T-helper 2 cell treated with Interferon-gamma antibody and Interleukin-4, amounts not matched to agents 5 μg/mL and 100 μg/mL, for 36 hours (primary cell): ENCODE data around the gene OR51V1.
"Not testable (repeated sequence)": the region's sequence is repeated elsewhere in the genome, so short reads cannot be mapped to it uniquely, and the experiment has no call there.

Experiments
- DNase-seq: peaks from one replicate; pipeline ENCODE4 v3.0.0; 2021; ENCODE audit warnings: low spot score
- H3K27ac Mint-ChIP-seq: one replicate; pipeline ENCODE4 v1.8.0; 2021; ENCODE audit warnings: mild to moderate bottlenecking, mixed read lengths
- H3K27me3 Mint-ChIP-seq: one replicate; pipeline ENCODE4 v1.8.0; 2021; ENCODE audit warnings: low read depth, mixed read lengths
- H3K36me3 Mint-ChIP-seq: one replicate; pipeline ENCODE4 v1.8.0; 2021; ENCODE audit warnings: low read depth, mixed read lengths
- H3K4me1 Mint-ChIP-seq: one replicate; pipeline ENCODE4 v1.8.0; 2021; ENCODE audit warnings: low read depth, mixed read lengths
- H3K4me3 Mint-ChIP-seq: one replicate; pipeline ENCODE4 v1.8.0; 2022; ENCODE audit warnings: mild to moderate bottlenecking, moderate library complexity, mixed read lengths
- H3K9me3 Mint-ChIP-seq: one replicate; pipeline ENCODE4 v1.8.0; 2021; ENCODE audit warnings: mixed read lengths

Gene OR51V1, protein sequence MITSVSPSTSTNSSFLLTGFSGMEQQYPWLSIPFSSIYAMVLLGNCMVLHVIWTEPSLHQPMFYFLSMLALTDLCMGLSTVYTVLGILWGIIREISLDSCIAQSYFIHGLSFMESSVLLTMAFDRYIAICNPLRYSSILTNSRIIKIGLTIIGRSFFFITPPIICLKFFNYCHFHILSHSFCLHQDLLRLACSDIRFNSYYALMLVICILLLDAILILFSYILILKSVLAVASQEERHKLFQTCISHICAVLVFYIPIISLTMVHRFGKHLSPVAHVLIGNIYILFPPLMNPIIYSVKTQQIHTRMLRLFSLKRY

DNA sequence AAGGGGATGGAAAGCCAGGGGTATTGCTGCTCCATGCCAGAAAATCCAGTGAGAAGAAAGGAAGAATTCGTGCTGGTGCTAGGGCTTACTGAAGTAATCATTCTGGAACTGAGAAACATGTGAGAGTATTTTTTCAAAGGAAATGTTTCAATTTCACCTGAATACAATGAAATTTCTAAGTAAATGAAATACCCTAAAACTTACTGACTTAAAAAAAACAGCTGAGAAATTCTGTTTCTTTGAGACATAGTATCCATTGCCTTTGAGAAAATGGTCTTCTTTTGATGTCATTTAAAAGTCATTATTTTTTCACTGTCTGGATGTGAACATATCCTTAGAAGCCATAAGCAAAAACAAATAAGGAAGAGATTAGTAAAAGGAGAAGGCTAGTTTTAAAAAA is at the start of gene OR51V1:
Gene OR51V1, minus strand, starts transcription at position 101 of the 400 bp plus-strand sequence. Its CDS starts 0 bp downstream, at position 101.
- DNase-seq = no peak
- Mint-ChIP-seq H3K36me3 (no peaks in the 10 kb centered on the region), H3K9me3 (no peaks in the 10 kb centered on the region), H3K4me1 (no peaks in the 10 kb centered on the region), H3K4me3 (no peak within 1 kb of the TSS), H3K27ac (no peak within 1 kb of the TSS), H3K27me3 (no peaks in the 10 kb centered on the region)

DNA sequence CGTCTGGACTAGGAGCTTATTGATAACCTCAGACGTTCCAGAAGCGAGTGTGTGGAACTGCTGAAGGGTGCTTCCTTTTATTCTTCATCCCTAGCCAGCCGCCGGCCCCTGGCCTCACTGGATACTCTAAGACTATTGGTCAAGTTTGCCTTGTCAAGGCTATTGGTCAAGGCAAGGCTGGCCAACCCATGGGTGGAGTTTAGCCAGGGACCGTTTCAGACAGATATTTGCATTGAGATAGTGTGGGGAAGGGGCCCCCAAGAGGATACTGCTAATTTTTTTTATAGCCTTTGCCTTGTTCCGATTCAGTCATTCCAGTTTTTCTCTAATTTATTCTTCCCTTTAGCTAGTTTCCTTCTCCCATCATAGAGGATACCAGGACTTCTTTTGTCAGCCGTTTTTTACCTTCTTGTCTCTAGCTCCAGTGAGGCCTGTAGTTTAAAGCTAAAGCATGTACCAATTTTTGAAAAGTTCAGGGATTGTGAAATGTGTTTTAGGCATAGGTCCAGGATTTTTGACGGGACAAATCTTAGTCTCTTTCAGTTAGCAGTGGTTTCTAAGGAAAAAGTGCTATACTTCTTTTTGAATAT is 49.4 kb upstream of the OR51V1 start, which contains the start of gene HBG1:
Gene HBG1, minus strand, starts transcription at position 51 of the 590 bp plus-strand sequence. CDS start 53 bp downstream, outside the sequence.
- not testable (repeated sequence) for H3K4me3 Mint-ChIP-seq, H3K4me1 Mint-ChIP-seq, H3K27me3 Mint-ChIP-seq, H3K27ac Mint-ChIP-seq, H3K9me3 Mint-ChIP-seq, H3K36me3 Mint-ChIP-seq, DNase-seq

DNA sequence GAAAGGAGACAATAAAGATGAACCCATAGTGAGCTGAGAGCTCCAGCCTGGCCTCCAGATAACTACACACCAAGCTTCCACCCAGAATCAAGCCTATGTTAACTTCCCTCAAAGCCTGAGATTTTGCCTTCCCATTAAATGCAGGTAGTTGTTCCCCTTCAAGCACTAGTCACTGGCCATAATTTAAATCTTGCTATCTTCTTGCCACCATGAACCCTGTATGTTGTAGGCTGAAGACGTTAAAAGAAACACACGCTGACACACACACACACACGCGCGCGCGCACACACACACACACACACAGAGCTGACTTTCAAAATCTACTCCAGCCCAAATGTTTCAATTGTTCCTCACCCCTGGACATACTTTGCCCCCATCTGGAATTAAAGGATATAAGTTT is 48.0 kb upstream of the OR51V1 start:
- not testable (repeated sequence) for H3K27me3 Mint-ChIP-seq, H3K4me3 Mint-ChIP-seq, H3K27ac Mint-ChIP-seq, DNase-seq, H3K4me1 Mint-ChIP-seq, H3K36me3 Mint-ChIP-seq, H3K9me3 Mint-ChIP-seq

DNA sequence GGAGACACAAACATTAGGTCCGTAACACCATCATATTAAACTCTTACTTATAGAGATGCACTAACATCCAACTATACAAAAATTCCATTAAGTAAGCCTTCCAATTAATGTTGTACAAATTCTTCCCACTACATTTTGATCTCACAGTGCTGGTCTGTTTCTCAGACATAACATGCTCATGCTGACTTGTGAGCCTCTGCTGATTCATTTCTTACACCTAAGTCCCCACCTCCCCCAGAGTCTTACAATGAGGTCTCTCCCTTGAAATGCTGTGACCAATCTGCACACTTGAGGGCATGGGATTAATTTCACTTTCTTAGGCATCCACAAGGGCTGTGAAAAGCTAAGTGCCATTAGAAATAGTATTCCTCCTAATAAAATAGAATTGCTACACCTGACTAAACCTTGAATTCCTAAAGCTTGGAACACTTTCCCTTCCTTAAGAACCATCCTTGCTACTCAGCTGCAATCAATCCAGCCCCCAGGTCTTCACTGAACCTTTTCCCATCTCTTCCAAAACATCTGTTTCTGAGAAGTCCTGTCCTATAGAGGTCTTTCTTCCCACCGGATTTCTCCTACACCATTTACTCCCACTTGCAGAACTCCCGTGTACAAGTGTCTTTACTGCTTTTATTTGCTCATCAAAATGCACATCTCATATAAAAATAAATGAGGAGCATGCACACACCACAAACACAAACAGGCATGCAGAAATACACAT is 47.1 kb upstream of the OR51V1 start:
- Mint-ChIP-seq H3K4me1 (no peaks in the 10 kb centered on the region), H3K27ac (no peak overlapping the region), H3K27me3 (peaks cover 3% of the 10 kb centered on the region), H3K9me3 (no peaks in the 10 kb centered on the region), H3K4me3 (no peak overlapping the region), H3K36me3 (no peaks in the 10 kb centered on the region)
- no peak for DNase-seq

DNA sequence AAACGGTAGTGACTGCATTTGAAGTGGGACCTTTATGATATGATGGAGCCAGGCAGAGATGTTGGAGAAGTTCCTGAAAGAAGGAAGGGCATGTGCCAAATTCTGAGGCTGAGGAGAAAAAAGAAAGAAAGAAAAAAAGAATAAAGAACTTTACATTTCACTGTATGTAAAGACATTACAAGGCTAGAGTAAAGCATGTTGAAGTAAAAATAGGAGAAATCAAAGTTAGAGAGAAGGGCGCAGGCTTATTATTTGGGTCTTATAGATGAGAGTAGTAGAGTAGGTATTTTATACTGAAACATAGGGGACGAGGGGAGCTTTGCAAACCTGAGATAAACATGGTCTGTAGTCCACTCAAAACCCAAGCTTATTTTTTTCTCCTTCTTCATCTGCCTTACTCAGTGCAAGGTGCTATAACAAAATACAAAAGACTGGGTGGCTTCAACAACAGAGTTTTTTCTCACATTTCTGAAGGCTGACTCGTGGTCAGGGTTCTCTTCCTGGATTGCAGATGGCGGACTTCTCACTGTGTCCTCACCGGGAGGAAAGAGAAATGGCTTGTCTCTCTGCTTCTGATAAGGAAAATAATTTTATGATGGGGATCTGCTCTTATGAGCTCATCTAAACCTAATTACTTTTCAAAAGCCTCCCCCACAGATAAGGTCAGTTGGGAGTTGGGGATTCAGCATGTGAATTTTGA is 46.4 kb upstream of the OR51V1 start:
- DNase-seq = no peak
- H3K4me1 Mint-ChIP-seq = no peaks in the 10 kb centered on the region
- H3K9me3 Mint-ChIP-seq = no peaks in the 10 kb centered on the region
- H3K4me3 Mint-ChIP-seq = no peak overlapping the region
- H3K27me3 Mint-ChIP-seq = peaks cover 3% of the 10 kb centered on the region
- no peaks in the 10 kb centered on the region for H3K36me3 Mint-ChIP-seq
- H3K27ac Mint-ChIP-seq = no peak overlapping the region

DNA sequence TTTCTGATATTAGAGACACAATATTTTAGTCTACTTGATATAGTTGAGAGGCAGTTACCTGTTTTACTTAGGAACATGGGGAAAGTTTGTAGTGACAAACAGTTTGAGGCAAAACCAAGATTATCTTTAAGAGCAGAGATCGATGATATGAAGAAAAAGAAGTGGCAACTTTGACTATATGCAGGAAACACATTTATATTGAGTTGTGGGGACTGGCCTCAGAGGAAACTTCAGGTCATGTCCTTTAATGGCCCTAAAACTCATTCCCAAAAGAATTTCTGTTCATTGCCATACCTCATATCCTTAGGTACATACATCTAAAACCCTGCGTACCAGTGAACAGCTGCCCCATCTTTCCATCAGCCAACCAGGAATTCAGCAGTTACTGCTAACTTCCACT is 44.7 kb upstream of the OR51V1 start:
- Mint-ChIP-seq H3K4me3 (no peak overlapping the region), H3K27ac (no peak overlapping the region), H3K4me1 (no peaks in the 10 kb centered on the region), H3K36me3 (no peaks in the 10 kb centered on the region), H3K27me3 (peaks cover 3% of the 10 kb centered on the region), H3K9me3 (no peaks in the 10 kb centered on the region)
- no peak for DNase-seq

DNA sequence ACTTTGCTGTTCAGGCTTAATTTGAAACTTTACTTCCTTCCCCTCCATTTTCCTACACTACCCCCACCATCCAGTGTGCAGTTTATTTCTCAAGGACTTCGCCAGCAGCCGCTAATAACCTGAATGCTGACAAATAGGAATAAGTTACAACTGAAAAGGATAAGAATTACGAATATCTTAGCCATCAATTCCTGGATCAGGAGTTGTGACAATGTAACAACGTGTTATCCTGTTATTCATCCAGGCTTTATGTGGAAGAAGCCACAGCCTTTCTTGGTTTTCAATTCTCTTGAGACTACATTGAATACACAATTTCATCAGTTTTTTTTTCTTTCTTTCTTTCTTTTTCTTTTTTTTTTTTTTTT is 43.3 kb upstream of the OR51V1 start:
- Mint-ChIP-seq H3K27ac (no peak overlapping the region), H3K36me3 (no peaks in the 10 kb centered on the region), H3K27me3 (peaks cover 5% of the 10 kb centered on the region), H3K9me3 (no peaks in the 10 kb centered on the region), H3K4me1 (no peaks in the 10 kb centered on the region), H3K4me3 (no peak overlapping the region)
- DNase-seq = no peak

DNA sequence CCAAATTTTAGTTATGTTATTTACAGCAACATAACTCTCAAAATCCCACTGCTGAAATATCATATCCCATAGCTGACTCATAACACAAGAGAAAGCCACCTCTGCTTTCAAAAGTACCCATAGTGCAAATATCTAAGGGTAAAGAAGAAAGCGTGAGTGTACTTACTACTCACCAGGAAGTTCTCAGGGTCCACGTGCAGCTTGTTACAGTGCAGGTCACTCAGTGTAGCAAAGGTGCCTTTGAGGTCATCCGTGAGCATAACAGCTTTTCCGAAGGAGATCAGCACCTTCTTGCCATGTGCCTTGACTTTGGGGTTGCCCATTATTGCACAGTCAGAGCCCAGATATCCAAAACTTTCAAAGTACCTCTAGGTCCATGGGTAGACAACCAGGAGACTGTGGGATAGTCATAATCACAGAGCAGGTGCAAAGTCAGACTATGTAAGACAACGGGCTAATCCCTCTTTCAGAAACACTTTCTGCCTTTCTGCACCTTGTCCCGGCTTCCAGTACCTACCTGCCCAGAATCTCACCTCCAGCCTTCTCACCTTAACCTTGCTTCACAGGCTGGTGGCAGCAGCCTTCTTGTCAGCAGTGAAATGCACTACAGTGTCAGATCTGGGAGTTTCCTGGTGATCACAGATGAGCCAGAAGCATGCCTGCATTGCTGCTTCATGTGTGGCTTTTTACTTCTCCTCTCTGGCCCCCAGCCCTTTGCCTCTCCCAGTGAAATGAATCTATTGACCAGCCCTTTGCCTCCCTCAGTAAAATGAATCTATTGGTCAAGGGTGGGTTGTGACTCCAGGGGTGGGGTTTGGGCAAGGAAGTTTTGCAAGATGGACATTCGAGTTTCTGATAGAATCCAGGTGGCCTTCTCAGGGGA is 42.7 kb upstream of the OR51V1 start:
- Mint-ChIP-seq H3K9me3 (no peaks in the 10 kb centered on the region), H3K36me3 (no peaks in the 10 kb centered on the region), H3K27me3 (peaks cover 9% of the 10 kb centered on the region)

DNA sequence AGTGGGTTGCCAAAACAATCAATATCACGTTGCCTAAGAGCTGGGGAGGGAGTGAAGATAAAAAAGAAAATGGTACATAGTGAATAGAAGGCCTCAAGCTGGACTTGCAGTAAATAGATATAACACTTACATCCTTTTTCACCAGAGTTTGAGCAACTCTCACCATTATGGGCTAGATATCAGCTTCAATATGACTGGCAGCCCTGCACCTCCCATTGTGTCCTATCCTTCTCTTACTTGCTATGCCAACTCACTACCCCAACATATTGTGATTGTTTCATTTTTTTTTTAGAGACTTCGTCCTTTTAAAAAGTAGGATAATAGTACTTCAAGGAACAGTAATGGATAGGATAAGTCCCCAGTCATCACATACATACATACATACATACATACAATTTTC is 41.7 kb upstream of the OR51V1 start:
- Mint-ChIP-seq H3K27ac (no peak overlapping the region), H3K27me3 (peaks cover 11% of the 10 kb centered on the region), H3K36me3 (no peaks in the 10 kb centered on the region), H3K4me3 (no peak overlapping the region), H3K4me1 (no peaks in the 10 kb centered on the region), H3K9me3 (no peaks in the 10 kb centered on the region)
- no peak for DNase-seq

More for the DNA sequence above, 42.7 kb upstream of the OR51V1 start:
- no peak for DNase-seq
- Mint-ChIP-seq H3K27ac (no peak overlapping the region), H3K4me1 (no peaks in the 10 kb centered on the region), H3K4me3 (no peak overlapping the region)

DNA sequence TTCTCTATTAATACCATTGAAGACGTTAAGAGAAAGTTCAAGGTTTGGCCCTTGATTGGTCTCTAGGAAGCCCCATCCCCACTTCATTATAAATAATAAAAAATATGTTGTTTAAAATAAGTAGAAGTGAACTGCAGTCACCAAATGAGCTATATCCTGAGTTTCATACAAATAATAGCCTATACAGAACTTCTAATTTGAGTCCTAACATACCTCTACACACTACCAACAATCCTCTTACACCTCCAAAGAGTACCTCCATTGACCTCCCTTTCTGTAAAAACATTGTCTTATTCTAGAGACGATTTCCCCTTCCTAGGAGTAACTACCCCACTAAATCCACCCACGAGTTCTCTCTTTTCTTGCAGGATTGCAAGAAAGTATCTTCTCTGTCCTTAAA is 41.0 kb upstream of the OR51V1 start:
- H3K36me3 Mint-ChIP-seq = no peaks in the 10 kb centered on the region
- H3K4me3 Mint-ChIP-seq = no peak overlapping the region

DNA sequence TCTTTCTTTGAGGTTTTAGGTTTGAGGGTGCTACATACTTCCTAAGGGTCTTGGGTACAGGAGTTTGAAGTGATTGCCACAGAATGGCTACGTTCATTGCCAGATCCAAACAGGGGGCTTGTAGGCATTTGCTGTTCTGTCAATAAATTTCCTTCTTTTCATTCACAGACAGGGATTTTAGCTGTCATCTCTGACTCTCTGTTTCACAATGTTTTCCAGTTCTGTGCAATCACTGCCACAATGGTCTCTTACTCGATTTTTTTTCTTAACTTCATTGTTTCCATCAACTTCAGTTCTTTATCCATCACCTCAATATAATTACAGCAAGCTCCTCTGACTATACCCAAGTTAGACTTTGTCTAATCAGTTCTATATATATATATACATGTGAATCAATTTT is 40.0 kb upstream of the OR51V1 start:
- Mint-ChIP-seq H3K4me1 (peaks cover under 1% of the 10 kb centered on the region), H3K27ac (no peak overlapping the region), H3K4me3 (no peak overlapping the region), H3K9me3 (no peaks in the 10 kb centered on the region), H3K27me3 (peaks cover 21% of the 10 kb centered on the region), H3K36me3 (no peaks in the 10 kb centered on the region)
- DNase-seq = no peak

More for the DNA sequence above, 41.0 kb upstream of the OR51V1 start:
- H3K4me1 Mint-ChIP-seq = no peaks in the 10 kb centered on the region
- H3K9me3 Mint-ChIP-seq = no peaks in the 10 kb centered on the region
- H3K27me3 Mint-ChIP-seq = peaks cover 15% of the 10 kb centered on the region
- DNase-seq = no peak
- no peak overlapping the region for H3K27ac Mint-ChIP-seq

DNA sequence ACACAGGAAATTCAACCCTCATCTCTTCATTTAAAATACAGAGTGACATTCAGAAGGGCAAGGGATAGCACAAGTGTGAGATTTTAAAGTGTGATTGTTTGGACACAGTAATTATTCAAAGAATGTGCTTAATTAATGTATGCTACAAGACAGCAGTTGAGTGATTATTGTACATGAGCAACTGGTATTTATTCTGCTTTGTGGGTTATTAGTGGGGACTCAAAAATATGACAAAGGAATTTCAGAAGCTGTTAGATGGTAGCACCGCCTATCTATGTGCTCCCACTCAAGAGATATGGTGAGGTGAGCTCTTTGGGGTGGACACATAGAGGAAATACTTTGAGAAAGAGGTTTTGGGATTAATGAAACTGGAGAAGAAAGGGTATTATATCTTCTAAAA is 39.6 kb upstream of the OR51V1 start:
- Mint-ChIP-seq H3K36me3 (no peaks in the 10 kb centered on the region), H3K4me3 (no peak overlapping the region), H3K27me3 (peaks cover 24% of the 10 kb centered on the region), H3K9me3 (no peaks in the 10 kb centered on the region), H3K27ac (no peak overlapping the region), H3K4me1 (peaks cover 4% of the 10 kb centered on the region)
- no peak for DNase-seq

DNA sequence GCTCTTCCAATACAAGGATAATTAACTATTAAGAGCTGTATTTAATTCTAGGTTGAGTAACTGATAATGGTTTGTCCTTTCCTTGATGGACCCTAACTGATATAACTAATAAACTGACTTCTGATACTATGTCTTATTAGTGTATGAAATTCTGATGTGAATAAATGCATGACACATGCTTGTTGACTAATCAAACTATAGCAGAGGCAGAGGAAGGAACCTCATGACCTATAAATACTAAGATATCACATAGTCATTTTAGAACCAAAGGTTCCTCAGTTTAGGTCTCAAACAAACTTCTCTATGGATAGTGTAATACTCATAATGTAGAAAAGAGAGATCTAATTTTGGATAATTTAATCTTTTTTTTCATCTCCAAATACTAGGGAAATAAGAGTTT is 38.6 kb upstream of the OR51V1 start:
- Mint-ChIP-seq H3K4me3 (no peak overlapping the region), H3K27ac (no peak overlapping the region), H3K36me3 (no peaks in the 10 kb centered on the region)

More for the DNA sequence above, 38.6 kb upstream of the OR51V1 start:
- DNase-seq = no peak
- Mint-ChIP-seq H3K9me3 (no peaks in the 10 kb centered on the region), H3K27me3 (peaks cover 21% of the 10 kb centered on the region), H3K4me1 (peaks cover 10% of the 10 kb centered on the region)
